Measurements from ENCODE around the gene NCBP2.
"Not testable (repeated sequence)": the region's sequence is repeated elsewhere in the genome, so short reads cannot be mapped to it uniquely, and the experiment has no call there.

The NCBP2 gene

DNA sequence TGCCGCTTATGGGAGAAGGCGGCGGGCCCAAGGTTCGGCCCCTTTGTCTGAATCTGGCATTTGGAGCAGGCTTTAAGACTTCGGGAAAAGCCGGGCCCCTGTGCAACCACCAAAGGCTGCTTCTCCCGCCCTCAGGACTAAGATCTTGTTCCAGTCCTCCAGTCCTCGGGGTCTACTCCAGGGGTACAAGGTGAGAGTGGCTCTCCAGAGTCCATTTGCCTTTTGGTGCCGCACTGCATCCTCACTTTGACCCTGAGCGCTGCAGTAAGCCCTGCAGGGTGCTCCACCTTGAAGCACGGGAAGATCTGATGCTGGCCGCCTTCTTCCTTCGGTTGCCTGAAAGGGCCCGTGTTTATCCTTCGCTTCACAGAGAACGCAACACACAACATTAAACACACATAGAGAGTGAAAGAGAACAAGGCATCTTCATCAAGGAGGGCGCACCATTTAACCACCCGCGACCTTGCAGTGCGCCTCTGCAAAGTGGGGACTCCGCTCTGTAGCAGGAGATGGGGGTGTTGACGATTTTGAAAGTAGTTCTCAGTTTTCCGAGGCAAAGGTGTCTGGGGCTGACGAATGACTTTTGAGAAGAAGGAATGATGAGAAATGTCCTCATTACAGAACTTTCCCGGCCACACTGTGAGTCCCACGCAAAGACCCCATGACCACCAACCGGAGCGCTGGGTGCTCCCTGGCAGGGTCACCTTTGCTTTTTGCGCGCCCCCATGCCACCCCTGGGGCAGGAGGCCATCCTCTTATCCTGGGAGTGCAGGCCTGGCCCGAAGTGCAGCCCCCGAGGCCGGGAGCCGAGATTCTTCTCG is 25.3 kb upstream of the NCBP2 start:
- no peak for DNase-seq

DNA sequence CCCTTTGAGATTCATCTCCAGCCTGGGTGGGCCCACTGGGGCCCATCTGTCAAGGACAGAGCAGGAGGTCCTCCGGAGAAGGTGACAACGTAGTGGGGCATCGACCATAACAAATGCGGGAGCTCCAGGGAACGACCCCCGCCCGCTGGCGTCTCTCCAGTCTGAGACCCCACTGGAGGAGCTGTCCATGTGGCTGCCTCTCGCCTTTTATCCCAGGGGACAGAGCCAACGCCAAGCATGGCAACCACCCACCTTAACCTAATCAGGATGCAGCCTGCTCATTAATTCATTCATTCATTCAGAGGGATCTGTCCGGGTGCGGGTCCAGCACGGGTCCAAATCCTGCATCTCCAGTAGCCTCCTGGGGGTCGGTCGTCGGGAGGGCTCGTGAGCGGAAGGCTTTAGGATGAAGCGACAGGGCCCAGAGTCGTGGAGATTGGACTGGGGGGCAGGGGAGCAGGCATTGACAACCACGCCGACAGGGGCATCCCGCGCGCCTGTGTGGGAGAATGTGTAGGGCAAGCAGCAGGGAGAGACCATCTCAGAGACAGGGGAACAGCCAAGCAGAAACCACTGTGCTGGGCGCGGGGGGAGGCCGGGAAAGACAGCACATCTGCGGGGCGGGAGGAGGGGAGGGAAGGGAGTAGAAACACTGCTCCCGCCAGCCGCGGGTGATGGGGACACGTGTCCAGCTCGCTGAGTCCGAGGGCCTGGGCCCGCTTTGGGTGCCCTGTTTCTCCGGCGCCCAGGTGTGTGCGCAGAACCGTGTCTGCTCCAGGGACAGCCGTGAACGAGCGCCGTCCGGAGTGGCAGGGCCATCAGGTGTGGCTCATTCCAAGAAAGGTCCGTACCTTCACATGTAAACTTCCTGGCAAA is 24.4 kb upstream of the NCBP2 start:
- DNase-seq, result no peak

DNA sequence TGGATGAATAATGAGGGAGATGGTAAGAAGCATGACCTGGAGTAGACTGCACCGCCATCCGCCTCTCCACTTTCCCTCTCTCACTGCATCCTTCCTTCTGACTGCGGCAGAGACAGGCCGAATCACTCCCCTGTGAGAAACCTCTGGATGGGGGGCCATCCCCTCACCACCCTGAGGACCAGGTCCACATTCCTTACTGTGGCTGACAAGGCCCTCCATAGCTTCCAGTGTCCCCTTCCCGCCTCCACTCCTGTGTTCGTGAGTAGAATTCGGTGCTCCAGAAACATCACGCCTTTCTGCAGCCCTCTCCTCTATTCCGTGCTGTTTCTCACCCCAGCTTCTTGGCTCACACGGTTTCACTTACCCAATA is 23.5 kb upstream of the NCBP2 start:
- DNase-seq, result no peak

DNA sequence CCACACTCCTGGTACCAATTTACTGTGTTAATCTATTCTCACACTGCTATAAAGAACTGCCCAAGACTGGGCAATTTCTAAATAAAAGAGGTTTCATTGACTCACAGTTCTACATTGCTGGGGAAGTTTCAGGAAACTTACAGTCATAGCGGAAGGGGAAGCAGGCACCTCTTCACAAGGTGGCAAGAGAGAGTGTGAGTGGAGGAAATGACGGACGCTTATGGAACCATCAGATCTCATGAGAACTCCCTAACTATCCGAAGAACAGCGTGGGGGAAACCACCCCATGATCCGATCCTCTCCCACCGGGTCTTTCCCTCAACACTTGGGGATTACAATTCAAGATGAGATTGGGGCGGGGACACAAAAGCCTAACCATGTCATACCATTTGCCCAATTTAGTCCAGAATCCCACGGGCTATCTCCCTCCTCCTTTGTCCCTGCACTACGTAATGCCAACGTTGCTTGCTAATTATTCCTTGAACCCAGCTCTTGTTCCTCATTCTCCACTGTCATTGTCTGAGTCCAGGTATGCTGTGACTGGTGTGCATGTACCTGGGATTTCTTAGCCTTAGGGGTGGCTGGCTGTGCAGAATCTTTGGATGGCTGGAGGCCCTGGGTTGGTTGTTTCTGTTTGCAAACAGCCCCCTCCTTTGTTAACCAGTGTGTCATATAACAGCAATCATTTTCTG is 22.9 kb upstream of the NCBP2 start:
- DNase-seq, result no peak

DNA sequence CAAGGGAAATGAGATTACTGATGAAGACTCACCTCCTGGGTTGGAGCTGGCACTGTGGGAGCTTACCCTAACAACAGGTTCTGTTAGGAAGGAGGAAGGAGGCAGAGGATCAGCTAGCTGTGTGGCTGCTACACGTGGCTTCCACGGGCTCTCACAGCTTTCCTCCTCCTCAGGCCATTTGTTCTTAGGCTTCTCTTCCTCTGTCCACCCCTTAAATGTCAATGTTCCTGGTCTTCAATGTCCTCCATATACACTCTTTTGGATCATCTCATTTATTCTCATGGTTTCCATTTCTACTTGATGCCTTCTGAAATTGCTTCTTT is 21.3 kb upstream of the NCBP2 start:
- DNase-seq, result no peak

DNA sequence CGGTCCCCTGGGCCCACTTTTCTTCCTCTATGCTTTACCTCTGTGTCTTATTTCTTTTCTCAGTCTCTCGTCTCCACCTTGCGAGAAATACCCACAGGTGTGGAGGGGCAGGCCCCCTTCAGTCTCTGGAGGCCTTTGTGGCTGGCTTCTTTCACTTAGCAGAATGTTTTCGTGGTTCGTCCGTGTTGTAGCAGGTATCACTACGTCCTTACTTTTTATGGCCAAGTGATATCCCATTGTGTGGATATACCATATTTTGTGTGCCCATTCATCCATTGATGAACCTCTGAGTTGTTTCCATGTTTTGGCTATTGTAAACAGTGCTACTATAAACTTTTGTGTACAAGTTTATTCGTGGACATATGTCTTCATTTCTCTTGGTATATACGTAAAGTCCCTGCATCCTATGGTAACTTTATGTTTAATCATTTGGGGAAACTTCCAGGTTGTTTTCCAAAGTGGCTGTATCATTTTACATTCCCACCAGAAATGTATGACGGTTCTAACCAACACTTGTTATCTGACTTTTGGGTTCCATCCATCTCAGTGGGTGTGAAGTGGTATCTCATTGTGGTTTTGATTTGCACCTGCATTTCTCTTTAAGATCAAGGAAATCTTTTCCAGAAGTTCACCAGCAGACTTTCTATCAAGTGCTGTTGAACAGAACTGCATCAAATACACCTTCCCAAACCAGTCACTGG is 20.8 kb upstream of the NCBP2 start:
- DNase-seq, result no peak

DNA sequence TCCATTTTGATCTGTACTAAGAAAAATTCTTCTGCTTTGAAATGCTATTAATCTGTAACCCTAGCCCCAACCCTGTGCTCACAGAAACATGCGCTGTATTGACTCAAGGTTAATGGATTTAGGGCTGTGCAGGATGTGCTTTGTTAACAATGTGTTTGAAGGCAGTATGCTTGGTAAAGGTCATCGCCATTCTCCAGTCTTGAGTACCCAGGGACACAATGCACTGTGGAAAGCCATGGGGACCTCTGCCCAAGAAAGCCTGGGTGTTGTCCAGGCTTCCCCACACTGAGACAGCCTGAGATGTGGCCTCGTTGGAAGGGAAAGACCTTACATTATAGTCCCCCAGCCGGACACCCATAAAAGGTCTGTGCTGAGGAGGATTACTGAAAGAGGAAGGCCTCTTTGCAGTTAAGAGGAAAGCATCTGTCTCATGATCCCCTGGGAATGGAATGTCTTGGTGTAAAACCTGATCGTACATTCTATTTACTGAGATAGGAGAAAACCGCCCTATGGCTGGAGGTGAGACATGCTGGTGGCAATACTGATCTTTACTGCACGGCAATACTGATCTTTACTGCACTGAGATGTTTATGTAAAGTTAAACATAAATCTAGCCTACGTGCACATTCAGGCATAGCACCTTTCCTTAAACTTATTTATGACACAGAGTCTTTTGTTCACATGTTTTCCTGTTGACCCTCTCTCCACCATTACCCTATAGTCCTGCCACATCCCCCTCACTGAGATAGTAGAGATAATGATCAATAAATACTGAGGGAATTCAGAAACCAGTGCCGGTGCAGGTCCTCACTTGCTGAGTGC is 20.0 kb upstream of the NCBP2 start:
- DNase-seq, result no peak

DNA sequence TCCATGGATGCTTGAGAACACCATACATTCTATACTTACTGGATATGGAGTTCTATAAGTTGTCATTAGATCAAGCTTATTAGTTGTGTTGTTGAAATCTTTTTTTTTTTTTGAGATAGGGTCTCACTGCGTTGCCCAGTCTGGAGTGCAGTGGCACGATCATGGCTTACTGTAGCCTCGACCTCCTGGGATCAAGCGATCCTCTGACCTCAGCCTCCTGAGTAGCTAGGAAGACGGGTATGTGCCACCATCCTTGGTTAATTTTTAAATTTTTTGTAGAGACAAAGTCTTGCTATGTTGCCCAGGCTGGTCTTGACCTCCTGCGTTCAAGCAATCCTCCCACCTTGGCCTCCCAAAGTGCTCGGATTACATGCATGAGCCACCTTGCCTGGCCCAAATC is 12.5 kb upstream of the NCBP2 start:
- no peak for DNase-seq

DNA sequence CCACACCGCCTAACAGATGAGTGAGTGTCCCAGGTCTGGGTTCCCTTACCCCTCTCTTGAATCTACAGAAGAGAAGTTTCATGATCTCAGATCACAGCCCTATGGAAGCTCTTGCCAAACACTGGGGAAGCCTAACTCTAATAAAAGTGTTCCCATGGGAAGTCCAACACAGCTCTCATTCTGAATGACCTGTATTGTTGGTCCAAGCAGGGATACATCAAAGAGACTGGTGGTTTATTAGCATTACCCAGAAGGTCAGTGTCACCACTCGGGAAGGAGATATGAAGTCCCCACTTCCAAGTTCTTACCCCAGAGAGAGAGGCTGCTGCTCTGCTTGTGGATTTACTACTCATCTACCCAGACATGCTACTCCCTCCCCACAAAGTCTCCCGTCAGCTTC is 9.0 kb upstream of the NCBP2 start:
- no peak for DNase-seq

DNA sequence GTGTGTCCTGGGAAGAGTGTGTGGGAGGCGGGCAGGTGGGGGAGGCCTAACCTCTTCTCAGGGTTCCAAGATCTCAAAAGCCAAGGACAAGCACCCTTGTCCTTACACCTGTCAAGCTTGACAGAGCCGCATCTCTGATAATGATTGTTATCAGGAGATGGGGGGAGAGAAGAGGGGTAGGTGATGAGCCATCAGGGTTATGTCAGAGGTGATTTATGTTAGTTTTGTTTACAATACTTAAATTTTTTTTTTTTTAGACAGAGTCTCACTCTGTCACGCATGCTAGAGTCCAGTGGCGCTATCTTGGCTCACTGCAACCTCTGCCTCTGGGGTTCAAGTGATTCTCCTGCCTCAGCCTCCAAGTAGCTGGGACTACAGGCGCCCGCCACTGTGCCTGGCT is 7.4 kb upstream of the NCBP2 start:
- no peak for DNase-seq

DNA sequence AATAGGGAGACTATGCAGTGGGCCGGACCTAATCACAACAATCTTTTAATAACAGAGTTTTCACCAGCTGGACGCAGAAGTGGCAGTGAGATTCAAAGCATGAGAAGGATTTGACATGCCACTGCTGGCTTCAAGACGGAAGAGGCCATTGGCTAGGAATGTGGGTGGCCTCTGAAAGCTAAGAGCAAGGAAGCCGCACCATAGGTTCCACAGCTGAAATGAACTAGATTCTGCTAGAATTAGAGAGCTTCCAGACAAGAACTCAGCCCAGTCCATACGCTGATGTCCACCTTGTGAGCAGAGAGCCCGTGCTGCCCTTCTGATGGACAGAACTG is 6.9 kb upstream of the NCBP2 start:
- no peak for DNase-seq

DNA sequence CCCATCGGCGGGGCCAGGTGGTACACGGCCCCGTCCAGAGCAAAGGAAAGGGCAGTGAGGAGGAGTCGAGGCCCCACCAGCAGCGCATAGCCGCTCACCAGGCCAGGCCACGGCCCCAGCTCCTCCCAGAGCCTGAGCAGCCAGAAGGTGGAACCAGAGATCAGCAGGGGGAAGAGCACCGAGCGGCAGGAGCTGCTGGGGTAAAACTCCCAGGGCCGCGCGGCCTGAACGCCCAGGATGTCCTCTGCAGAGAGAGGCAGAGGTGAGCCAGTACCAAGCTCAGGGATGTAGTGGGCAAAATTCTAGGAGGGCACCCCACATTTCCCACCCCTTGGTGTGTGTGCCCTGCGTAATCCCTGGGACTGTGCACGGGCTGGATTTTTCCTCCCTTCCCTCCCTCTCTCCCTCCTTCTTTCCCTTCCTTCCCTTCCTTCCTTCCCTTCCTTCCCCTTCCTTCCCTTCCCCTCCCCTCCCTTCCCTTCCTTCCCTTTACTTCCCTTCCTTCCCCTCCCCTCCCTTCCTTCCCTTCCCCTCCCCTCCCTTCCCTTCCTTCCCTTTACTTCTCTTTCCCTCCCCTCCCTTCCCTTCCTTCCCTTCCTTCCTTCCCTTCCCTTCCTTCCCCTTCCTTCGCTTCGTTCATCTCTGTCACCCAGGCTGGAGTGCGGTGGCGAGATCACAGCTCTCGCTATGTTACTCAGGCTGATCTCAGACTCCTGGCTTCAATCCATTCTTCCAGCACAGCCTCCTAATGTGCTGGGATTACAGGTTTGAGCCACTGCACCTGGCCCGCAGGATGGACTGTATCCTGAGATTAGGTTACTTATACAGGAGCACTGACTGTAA is 6.3 kb upstream of the NCBP2 start:
- no peak for DNase-seq

DNA sequence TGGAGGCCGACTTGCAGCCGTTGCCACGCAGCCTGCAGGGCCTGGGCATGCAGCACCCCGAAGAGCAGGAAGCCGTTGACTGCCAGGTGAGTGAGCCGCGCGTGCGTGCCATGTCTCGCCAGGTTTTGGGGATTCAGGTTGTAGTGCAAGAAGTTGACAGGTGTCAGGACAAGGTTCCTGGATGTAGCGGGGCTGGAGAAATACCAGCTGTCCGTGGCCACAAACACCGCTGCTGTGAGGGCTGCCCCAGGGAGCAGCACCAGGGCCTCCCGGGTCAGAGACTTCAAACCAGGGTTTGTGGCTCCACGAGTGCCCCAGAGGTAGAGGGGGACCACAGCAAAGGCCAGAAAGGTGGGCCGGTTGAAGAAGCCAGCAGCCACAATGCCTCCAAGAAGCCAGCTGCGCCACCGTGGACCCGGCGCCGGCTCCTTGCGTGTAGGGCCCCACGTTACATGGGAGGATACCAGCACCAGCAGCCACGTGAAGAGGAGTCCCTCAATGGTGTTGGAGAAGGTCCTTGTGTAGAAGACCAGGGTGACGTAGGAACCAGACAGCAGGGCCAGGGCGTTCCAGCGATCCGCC is 5.6 kb upstream of the NCBP2 start:
- no peak for DNase-seq

DNA sequence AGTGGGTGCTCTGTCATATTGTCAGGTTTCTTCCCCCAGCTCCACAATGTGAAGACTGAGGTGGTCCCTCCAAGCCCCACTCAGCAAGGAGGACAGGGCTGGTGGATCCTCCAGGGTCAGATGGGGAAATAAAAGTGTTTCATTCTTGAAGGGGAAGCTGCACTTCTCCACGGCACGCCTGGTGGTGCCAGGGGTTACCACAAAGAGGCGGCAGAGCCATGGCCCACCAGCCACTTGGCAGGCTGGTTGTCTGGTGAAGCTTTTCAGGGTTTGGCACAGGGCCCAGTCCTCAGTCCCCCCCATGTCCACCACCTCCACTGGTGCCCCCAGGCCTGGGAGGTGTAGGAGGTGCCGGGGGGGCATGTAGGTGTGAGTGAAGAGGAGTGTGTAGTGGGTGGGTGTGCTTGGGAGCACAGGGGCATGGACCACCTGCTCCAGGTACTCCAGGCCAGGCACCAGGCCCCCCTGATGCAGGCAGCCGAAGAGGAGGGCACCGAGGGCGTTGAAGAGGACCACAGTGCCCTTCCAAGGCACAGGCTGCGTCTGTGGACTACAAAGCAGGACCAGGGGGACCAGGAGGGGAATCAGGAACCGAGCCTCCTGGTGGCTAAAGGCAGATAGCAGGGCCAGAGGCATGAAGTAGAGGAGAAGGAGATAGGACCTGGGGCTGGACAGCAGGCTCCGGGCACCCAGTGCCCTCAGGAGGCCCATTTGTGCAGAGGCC is 5.0 kb upstream of the NCBP2 start:
- DNase-seq, result no peak

DNA sequence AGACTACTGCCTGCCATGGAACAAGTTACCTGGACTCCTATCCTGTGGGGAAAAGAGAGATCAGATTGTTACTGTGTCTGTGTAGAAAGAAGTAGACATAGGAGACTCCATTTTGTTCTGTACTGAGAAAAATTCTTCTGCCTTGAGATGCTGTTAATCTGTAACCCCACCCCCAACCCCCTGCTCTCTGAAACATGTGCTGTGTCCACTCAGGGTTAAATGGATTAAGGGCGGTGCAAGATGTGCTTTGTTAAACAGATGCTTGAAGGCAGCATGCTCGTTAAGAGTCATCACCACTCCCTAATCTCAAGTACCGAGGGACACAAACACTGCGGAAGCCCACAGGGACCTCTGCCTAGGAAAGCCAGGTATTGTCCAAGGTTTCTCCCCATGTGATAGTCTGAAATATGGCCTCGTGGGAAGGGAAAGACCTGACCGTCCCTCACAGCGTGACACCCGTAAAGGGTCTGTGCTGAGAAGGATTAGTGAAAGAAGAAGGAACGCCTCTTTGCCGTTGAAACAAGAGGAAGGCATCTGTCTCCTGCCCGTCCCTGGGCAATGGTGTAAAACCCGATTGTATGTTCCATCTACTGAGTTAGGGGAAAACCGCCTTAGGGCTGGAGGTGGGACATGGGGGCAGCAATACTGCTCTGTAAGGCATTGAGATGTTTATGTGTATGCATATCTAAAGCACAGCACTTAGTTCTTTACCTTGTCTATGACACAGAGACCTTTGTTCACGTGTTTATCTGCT is 1.9 kb upstream of the NCBP2 start:
- not testable (repeated sequence) for DNase-seq

DNA sequence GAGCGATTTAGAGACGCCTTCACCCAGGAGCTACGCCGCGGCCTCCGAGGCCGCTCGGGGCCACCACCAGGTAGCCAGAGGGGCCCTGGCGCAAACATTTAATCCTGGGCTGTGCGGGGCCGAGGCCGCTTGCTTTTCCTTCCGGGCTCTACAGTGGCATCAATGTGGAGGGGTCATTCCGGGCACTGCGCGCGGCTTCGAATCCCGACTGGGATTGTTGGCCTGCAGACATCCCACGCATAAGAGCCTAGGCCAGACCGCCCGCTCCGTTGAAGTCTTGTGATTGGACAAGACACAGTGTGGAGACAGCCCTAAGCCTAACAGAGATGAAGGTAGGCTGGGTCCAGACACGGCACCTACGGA is 568 bp upstream of the NCBP2 start:
- peak in 1 of 2 experiments; percentile 32 for DNase-seq

DNA sequence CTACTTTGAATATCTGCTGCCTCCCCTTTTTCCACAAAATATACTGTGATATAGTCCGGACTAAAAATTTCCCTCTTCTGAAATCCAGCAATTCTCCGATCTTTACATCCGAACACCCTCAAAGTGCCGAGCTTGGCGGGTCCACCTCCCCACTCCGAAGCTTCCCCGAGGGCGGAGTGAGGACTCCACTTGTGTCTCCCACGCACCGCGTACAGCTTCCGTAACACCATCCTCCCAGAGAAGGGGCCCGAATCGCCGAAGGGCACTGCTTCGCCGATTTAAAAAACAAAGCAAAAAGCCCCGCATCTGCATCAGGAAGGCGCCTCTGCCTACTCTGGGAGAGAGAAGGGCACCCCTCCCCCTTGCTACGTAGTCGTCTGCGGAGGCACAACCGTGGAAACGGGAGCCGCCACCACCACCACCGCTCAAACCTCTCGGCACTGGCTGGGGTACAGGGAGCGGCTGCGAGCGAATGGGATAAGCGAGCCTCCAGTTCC is 551 bp downstream of the NCBP2 start:
- peak; percentile 73 to 75 for DNase-seq

DNA sequence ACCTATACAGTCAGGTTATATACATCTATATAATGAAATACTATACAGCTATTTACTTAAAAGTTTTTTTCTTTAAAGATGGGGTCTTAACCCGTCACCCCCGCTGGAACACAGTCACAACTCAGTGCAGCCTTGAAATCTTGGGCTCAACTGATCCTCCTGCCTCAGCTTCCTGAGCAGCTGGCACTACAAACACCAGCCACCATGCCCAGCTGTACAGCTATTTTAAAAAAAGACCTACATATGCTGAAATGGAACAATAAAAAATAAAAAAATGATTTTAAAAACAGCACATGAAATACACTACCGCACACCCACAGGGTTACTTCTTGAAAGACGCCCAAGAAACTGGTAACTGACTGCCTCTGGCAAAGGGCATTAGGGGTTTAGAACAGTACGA is 3.8 kb downstream of the NCBP2 start:
- no peak for DNase-seq

DNA sequence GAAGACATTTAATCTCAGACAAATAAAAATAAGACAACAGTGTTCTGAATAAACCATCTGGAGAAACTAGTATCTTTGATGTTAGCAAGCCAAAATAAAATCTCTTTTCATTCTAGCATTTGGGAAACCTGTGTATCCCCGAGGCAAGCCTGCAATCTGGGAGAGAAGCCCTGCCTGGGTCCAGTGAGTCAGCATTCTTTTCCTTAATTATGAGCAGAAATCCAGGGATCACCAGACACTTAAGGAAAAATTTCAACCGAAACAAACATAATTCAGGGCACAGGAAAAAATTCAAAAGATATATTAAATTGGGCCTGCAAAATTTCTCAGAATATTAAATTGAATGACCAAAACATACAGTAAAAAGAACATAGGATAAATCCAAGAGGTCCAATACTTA is 4.2 kb downstream of the NCBP2 start:
- DNase-seq, result no peak

DNA sequence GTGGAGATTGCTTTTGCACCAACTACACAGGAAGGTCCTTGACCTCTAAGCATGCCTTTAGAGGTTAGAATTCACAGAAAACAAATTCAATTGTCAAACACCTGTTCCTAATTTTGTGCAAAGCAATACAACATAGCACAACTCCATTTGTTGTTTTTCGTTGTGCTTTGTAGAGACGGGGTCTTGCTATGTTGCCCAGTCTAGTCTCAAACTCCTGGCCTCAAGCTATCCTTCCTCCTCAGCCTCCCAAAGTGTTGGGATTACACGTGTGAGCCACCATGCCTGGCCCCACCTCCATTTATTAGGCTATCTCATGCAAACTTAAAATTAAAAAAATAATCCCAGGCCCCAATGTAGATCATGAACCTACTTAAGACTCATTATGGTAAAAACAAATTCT is 6.0 kb downstream of the NCBP2 start:
- DNase-seq, result no peak
